HG02938 (cell line): Measurements from ENCODE around the gene FBLIM1.
"Not testable (repeated sequence)": the region's sequence is repeated elsewhere in the genome, so short reads cannot be mapped to it uniquely, and the experiment has no call there.

Experiments
- ATAC-seq: cut with Tn5 transposase; IDR thresholded peaks from one replicate; pipeline ENCODE4 v1.9.1; 2021; ENCODE audit warnings: mild to moderate bottlenecking, moderate library complexity; ENCODE audit not compliant: unreplicated experiment

Gene FBLIM1

GRCh38 chr1:15807121-15807520, 48.5 kb downstream of the FBLIM1 start:
- ATAC-seq, result no peak

GRCh38 chr1:15807549-15807948, 49.0 kb downstream of the FBLIM1 start, which contains the start of gene UQCRHL:
UQCRHL (minus strand) TSS chr1:15807649; CDS start chr1:15807649, 0 bp downstream.
- not testable (repeated sequence) for ATAC-seq

- no peak for ATAC-seq
Observed at GRCh38 chr1:15808955-15809354, 50.4 kb downstream of the FBLIM1 start.

GRCh38 chr1:15810073-15810472, 51.5 kb downstream of the FBLIM1 start:
- no peak for ATAC-seq

- ATAC-seq, result no peak
Observed at GRCh38 chr1:15816674-15817073, 58.1 kb downstream of the FBLIM1 start.

- no peak for ATAC-seq
Observed at GRCh38 chr1:15820478-15820877, 61.9 kb downstream of the FBLIM1 start.

GRCh38 chr1:15825800-15826199, 67.2 kb downstream of the FBLIM1 start:
- no peak for ATAC-seq

- no peak for ATAC-seq
Observed at GRCh38 chr1:15826810-15827507, 68.4 kb downstream of the FBLIM1 start.

GRCh38 chr1:15827567-15827966, 69.0 kb downstream of the FBLIM1 start:
- not testable (repeated sequence) for ATAC-seq

- not testable (repeated sequence) for ATAC-seq
Observed at GRCh38 chr1:15828931-15829330, 70.3 kb downstream of the FBLIM1 start.

- ATAC-seq, result no peak
Observed at GRCh38 chr1:15830258-15830657, 71.7 kb downstream of the FBLIM1 start.

GRCh38 chr1:15833069-15833679, 74.6 kb downstream of the FBLIM1 start:
- ATAC-seq, result no peak

GRCh38 chr1:15833842-15834405, 75.3 kb downstream of the FBLIM1 start:
- ATAC-seq, result no peak

- peak; percentile 42 for ATAC-seq
Observed at GRCh38 chr1:15834406-15835204, 76.0 kb downstream of the FBLIM1 start.

GRCh38 chr1:15835205-15835740, 76.7 kb downstream of the FBLIM1 start:
- ATAC-seq, result peak; percentile 2

- ATAC-seq, result peak; percentile 38
Observed at GRCh38 chr1:15835741-15836510, 77.3 kb downstream of the FBLIM1 start.
